ENCODE measurements around the gene HEATR1. TPM values are rescaled to one million over a fixed set of nuclear protein-coding genes. Genes with fewer than 3 reads are reported as not detected.

HEATR1 gene
- total and polyA plus RNA-seq, 3 donors from 2014 or later, result 27.9 to 57.7 (median 51.7) TPM

DNA sequence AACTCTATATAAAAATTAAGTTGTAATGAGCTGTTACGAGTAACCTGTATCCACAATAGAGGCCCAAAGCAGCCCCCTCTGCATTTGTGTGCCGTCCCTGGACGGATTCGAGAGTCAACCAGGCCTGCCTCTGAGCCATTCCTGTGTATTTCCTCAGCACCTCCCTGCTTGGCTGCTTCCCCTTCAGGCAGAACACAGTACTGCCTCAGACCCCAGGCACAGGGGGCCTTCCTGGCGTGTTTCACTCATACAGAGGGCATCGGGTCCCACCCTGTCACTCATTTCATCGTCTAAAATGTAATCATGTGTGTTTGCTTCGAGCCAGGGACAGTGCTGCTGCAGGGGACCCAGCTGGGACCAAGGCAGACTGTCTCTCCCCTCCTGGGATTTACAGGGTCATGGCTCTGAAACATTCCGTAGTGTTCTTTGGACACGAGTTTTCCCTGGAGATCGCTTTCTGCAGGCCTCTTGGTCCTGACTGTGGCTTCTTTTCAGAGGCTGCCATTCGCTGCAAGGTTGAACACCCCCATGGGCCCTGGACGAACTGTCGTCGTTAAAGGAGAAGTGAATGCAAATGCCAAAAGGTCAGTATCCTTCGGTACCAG, 61.1 kb downstream of the HEATR1 start:
- Histone ChIP-seq H3K36me3 (ENCODE audit: low read depth, missing control alignments) (no peaks in the 10 kb centered on the region), H3K4me3 (no peak overlapping the region), H3K9me3 (no peaks in the 10 kb centered on the region), H3K27ac (no peak overlapping the region), H3K27me3 (no peaks in the 10 kb centered on the region), H3K4me1 (no peaks in the 10 kb centered on the region)
- no peak for DNase-seq
- no peak for TF ChIP-seq POLR2A (IDR thresholded peaks at IDR 0.05)
- TF ChIP-seq, protein P1, sequence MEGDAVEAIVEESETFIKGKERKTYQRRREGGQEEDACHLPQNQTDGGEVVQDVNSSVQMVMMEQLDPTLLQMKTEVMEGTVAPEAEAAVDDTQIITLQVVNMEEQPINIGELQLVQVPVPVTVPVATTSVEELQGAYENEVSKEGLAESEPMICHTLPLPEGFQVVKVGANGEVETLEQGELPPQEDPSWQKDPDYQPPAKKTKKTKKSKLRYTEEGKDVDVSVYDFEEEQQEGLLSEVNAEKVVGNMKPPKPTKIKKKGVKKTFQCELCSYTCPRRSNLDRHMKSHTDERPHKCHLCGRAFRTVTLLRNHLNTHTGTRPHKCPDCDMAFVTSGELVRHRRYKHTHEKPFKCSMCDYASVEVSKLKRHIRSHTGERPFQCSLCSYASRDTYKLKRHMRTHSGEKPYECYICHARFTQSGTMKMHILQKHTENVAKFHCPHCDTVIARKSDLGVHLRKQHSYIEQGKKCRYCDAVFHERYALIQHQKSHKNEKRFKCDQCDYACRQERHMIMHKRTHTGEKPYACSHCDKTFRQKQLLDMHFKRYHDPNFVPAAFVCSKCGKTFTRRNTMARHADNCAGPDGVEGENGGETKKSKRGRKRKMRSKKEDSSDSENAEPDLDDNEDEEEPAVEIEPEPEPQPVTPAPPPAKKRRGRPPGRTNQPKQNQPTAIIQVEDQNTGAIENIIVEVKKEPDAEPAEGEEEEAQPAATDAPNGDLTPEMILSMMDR (IDR thresholded peaks at IDR 0.05), result no peak
- intact Hi-C loops (cut with DNase I; ENCODE audit: low total_unique reads), result no loop called here
- 66 to 77% methylated on average over 16 of the region's 16 CpGs for WGBS, 2 donors

DNA sequence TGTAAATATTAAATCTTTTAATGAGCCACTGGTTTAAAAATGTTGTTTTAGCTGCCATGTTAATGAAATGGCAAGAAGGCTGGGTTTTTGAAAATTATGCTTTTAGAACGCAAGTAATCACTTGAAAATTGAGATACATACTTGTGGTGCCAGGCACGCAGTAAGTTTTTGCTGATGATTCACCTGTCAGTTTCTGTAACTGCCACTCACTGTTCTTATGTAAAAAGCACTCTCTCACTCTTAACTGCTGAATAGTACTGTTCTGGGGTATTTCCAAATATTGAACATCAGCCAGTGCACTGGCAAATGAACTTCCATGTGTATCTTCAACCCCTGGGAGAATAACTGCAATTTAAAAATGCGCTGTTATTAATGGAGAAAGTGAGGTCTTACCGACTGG, 62.6 kb downstream of the HEATR1 start:
- TF ChIP-seq POLR2A (IDR thresholded peaks at IDR 0.05), result no peak
- TF ChIP-seq, protein P1 (IDR thresholded peaks at IDR 0.05), result no peak
- Histone ChIP-seq H3K4me3 (no peak overlapping the region), H3K4me1 (no peaks in the 10 kb centered on the region), H3K9me3 (no peaks in the 10 kb centered on the region), H3K27ac (no peak overlapping the region), H3K27me3 (no peaks in the 10 kb centered on the region), H3K36me3 (ENCODE audit: low read depth, missing control alignments) (no peaks in the 10 kb centered on the region)
- no peak for DNase-seq
- intact Hi-C loops (cut with DNase I; ENCODE audit: low total_unique reads), result no loop called here
- WGBS, 2 donors, result 93 to 94% methylated on average over 4 of the region's 4 CpGs

DNA sequence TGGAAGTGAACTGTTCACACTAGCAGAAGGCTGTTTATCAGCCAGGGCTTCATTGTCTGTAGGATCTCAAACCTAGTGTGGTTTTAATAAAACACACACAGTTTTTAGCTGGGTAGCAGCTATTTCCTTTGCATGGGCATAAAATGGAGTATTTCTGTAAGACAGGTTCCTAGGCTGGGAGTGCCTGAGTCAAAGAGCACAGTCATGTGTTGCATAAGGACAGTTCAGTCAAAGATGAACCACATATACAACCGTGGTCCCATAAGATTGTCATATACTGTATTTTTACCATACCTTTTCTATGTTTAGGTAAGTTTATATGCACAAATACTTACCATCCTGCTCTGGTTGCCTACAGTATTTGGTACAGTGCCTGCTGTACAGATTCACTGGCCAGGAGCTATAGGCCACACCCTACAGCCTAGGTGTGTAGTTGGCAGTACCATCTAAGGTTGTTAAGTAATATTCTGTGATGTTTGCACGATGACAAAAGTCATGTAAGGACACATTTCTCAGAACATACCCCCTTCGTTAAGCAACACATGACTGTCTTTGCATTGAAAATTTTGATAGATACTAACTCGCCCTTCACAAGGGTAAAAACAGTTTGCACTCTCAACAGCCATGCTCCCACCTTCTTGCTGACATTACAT, 63.4 kb downstream of the HEATR1 start:
- Histone ChIP-seq H3K4me3 (no peak overlapping the region), H3K27ac (no peak overlapping the region), H3K36me3 (ENCODE audit: low read depth, missing control alignments) (no peaks in the 10 kb centered on the region), H3K27me3 (no peaks in the 10 kb centered on the region), H3K9me3 (no peaks in the 10 kb centered on the region), H3K4me1 (no peaks in the 10 kb centered on the region)
- WGBS, 2 donors, result 93 to 96% methylated on average over 4 of the region's 4 CpGs
- DNase-seq, result no peak
- TF ChIP-seq, protein P1 (IDR thresholded peaks at IDR 0.05), result no peak
- TF ChIP-seq POLR2A (IDR thresholded peaks at IDR 0.05), result no peak
- intact Hi-C loops (cut with DNase I; ENCODE audit: low total_unique reads), result no loop called here

DNA sequence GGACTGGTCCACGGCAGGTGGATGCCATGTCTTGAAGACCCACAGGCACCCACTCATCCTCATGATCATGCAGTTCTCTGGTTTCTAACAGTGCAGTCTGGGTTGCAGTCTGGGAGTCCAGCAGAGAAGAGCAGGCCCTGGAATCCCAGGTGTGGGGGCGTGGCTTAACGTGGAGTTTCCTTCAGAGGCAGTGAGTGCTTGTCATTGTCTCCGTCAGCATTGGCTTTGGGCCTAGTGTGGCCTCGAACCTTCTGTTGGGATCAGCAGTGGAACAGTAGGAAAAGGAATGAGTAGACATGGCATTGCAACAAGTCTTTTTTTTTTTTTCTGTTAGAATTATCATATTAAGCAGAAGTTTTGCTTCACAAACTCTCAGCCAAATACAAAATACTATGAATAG, 67.8 kb downstream of the HEATR1 start:
- Histone ChIP-seq H3K27me3 (no peaks in the 10 kb centered on the region), H3K9me3 (no peaks in the 10 kb centered on the region), H3K4me1 (no peaks in the 10 kb centered on the region), H3K27ac (no peak overlapping the region), H3K36me3 (ENCODE audit: low read depth, missing control alignments) (no peaks in the 10 kb centered on the region), H3K4me3 (no peak overlapping the region)
- WGBS, 2 donors, result 75 to 76% methylated on average over 5 of the region's 5 CpGs
- no peak for DNase-seq
- intact Hi-C loops (cut with DNase I; ENCODE audit: low total_unique reads), result no loop called here
- no peak for TF ChIP-seq POLR2A (IDR thresholded peaks at IDR 0.05)
- TF ChIP-seq, protein P1 (IDR thresholded peaks at IDR 0.05), result no peak

All from testis (tissue), 3 donors.